HepG2 (cell line): ENCODE data around the gene PKMYT1. TPM values are rescaled to one million over a fixed set of nuclear protein-coding genes. Genes with fewer than 3 reads are reported as not detected.

Source experiments
- ARNT ChIP-seq: fragments of 450-650 bp; IDR thresholded peaks from 2 replicates; pipeline ENCODE4 v1.6.1; 2017
- ATF1 ChIP-seq: IDR thresholded peaks from 2 replicates; pipeline ENCODE4 v1.6.1; 2016; ENCODE audit warnings: mild to moderate bottlenecking, control low read depth
- CHD2 ChIP-seq: IDR thresholded peaks from 2 replicates; pipeline ENCODE4 v1.6.1; 2011; ENCODE audit warnings: low read depth, low read length, improper control_type of control experiment
- ELF3 ChIP-seq: IDR thresholded peaks from 2 replicates; pipeline ENCODE4 v1.6.1; 2016; ENCODE audit warnings: missing genetic modification reagents, missing compliant biosample characterization
- ELF4 ChIP-seq: sonication (generic); formaldehyde crosslinking; IDR thresholded peaks from 2 replicates; pipeline ENCODE4 v1.5.0; 2020; ENCODE audit warnings: missing genetic modification reagents, mild to moderate bottlenecking, moderate library complexity, borderline replicate concordance
- HOXA3 ChIP-seq: sonication (generic); formaldehyde crosslinking; IDR thresholded peaks from 2 replicates; pipeline ENCODE4 v1.5.0; 2020; ENCODE audit warnings: missing genetic modification reagents
- KDM3A ChIP-seq: IDR thresholded peaks from 2 replicates; pipeline ENCODE4 v1.6.1; 2018; ENCODE audit warnings: low read depth, missing compliant biosample characterization
- SALL2 ChIP-seq: sonication (generic); formaldehyde crosslinking; IDR thresholded peaks from 2 replicates; pipeline ENCODE4 v1.8.1; 2023; ENCODE audit warnings: mild to moderate bottlenecking, missing genetic modification reagents, inconsistent platforms
- SIX1 ChIP-seq: sonication (generic); formaldehyde crosslinking; IDR thresholded peaks from 2 replicates; pipeline ENCODE4 v1.4.0; 2020; ENCODE audit warnings: missing genetic modification reagents, borderline replicate concordance
- TRAFD1 ChIP-seq: sonication (generic); formaldehyde crosslinking; IDR thresholded peaks from 2 replicates; pipeline ENCODE4 v1.5.1; 2020; ENCODE audit warnings: missing genetic modification reagents, mild to moderate bottlenecking, borderline replicate concordance
- U2AF2 ChIP-seq: fragments of 200-400 bp; formaldehyde crosslinking; IDR thresholded peaks from 2 replicates; pipeline ENCODE4 v1.6.1; 2017; ENCODE audit warnings: low read depth, mild to moderate bottlenecking, low read length
- ZBTB39 ChIP-seq: sonication (generic); formaldehyde crosslinking; IDR thresholded peaks from 2 replicates; pipeline ENCODE4 v1.5.0; 2020; ENCODE audit warnings: missing genetic modification reagents
- ZEB1 ChIP-seq: IDR thresholded peaks from 2 replicates; pipeline ENCODE4 v1.6.1; 2012; ENCODE audit warnings: mild to moderate bottlenecking, low read depth, inconsistent platforms; ENCODE audit not compliant: insufficient replicate concordance
- ZNF333 ChIP-seq: sonication (generic); formaldehyde crosslinking; IDR thresholded peaks from 2 replicates; pipeline ENCODE4 v1.4.0; 2020; ENCODE audit warnings: mild to moderate bottlenecking, missing genetic modification reagents, borderline replicate concordance
- ZNF354B ChIP-seq: sonication (generic); formaldehyde crosslinking; IDR thresholded peaks from 2 replicates; pipeline ENCODE4 v1.8.0; 2022; ENCODE audit warnings: mild to moderate bottlenecking, missing genetic modification reagents
- ZNF557 ChIP-seq: sonication (generic); formaldehyde crosslinking; IDR thresholded peaks from 2 replicates; pipeline ENCODE4 v1.4.0; 2020; ENCODE audit warnings: missing genetic modification reagents
- ZNF614 ChIP-seq: IDR thresholded peaks from 2 replicates; pipeline ENCODE4 v1.6.1; 2018; ENCODE audit warnings: missing biosample characterization, missing genetic modification reagents, inconsistent platforms, borderline replicate concordance
- ZNF616 ChIP-seq: sonication (generic); formaldehyde crosslinking; IDR thresholded peaks from 2 replicates; pipeline ENCODE4 v1.5.0; 2020; ENCODE audit warnings: low read depth, mild to moderate bottlenecking, missing genetic modification reagents
- ZNF619 ChIP-seq: sonication (generic); formaldehyde crosslinking; IDR thresholded peaks from 2 replicates; pipeline ENCODE4 v1.4.0; 2020; ENCODE audit warnings: mild to moderate bottlenecking, missing genetic modification reagents
- ZNF703 ChIP-seq: sonication (generic); formaldehyde crosslinking; IDR thresholded peaks from 2 replicates; pipeline ENCODE4 v1.5.1; 2020; ENCODE audit warnings: missing genetic modification reagents, mild to moderate bottlenecking, moderate library complexity, borderline replicate concordance
- ZNF777 ChIP-seq: sonication (generic); formaldehyde crosslinking; IDR thresholded peaks from 2 replicates; pipeline ENCODE4 v1.4.0; 2020; ENCODE audit warnings: missing genetic modification reagents
- polyA plus RNA-seq, 8 experiments: library from polyadenylated mRNA; depleted of rRNA in 3 of 8; stranded (reverse) in 7 of 8; unstranded in 1 of 8; fragments of >200 nt; fragmentation: Illumina TruSeq in 4 of 8; extraction: Trizol in 4 of 8; gene quantifications; 2 replicates each; pipeline versions ENCODE4 v1.2.1 to v1.2.3, GENCODE V29; 2011 to 2016; ENCODE audit warnings: low read depth in 4 of 8, missing spikeins in 1 of 8, mixed read lengths in 1 of 8; ENCODE audit not compliant: insufficient read depth in 1 of 8
- total RNA-seq, 5 experiments: library from RNA; depleted of rRNA; stranded (reverse); fragments of >200 nt; fragmentation: Illumina TruSeq; extraction: Trizol; gene quantifications; 2 replicates each; pipeline ENCODE4 v1.2.3, GENCODE V29; 2016; ENCODE audit warnings: low read depth in 1 of 5
- TF ChIP-seq, protein P1 (sequence below): sonication (generic); formaldehyde crosslinking; IDR thresholded peaks from 2 replicates; pipeline ENCODE4 v1.9.0; 2022; ENCODE audit warnings: missing genetic modification reagents, mild to moderate bottlenecking, borderline replicate concordance
- TF ChIP-seq, protein P2 (sequence below): sonication (generic); formaldehyde crosslinking; IDR thresholded peaks from 2 replicates; pipeline ENCODE4 v1.4.0; 2020; ENCODE audit warnings: mild to moderate bottlenecking, missing genetic modification reagents

The PKMYT1 gene
- total and polyA plus RNA-seq, 2 of the 13 experiments (the other 11 are each of a cell fraction or from before 2014, with no cell fraction given) = 7.0 to 27.8 TPM

- TF ChIP-seq, protein P1, sequence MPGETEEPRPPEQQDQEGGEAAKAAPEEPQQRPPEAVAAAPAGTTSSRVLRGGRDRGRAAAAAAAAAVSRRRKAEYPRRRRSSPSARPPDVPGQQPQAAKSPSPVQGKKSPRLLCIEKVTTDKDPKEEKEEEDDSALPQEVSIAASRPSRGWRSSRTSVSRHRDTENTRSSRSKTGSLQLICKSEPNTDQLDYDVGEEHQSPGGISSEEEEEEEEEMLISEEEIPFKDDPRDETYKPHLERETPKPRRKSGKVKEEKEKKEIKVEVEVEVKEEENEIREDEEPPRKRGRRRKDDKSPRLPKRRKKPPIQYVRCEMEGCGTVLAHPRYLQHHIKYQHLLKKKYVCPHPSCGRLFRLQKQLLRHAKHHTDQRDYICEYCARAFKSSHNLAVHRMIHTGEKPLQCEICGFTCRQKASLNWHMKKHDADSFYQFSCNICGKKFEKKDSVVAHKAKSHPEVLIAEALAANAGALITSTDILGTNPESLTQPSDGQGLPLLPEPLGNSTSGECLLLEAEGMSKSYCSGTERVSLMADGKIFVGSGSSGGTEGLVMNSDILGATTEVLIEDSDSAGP = peak; percentile 64
- TF ChIP-seq CHD2 = no peak
- TF ChIP-seq SIX1 = no peak
- TF ChIP-seq ZNF614 (CRISPR knock-in tag) = no peak
- TF ChIP-seq ZNF333 (CRISPR knock-in tag) = 0 out of 2 replicates have a peak, but pooled peaks have one; percentile 67
- peak; percentile 67; the same call in 1 of the 2 replicates for TF ChIP-seq ZNF777 (CRISPR knock-in tag)
- TF ChIP-seq ZNF619 (CRISPR knock-in tag) = peak; percentile 45
- TF ChIP-seq KDM3A = 0 out of 2 replicates have a peak, but pooled peaks have one; percentile 8
- TF ChIP-seq ELF4 (CRISPR knock-in tag) = peak; percentile 69; the same call in 1 of the 2 replicates
- TF ChIP-seq ZEB1 = no peak
- TF ChIP-seq SALL2 (CRISPR knock-in tag) = no peak
- no peak for TF ChIP-seq ARNT
- TF ChIP-seq U2AF2 = no peak
- TF ChIP-seq HOXA3 (CRISPR knock-in tag) = peak; percentile 57
- TF ChIP-seq ZNF557 (CRISPR knock-in tag) = no peak
- TF ChIP-seq ZBTB39 (CRISPR knock-in tag) = 0 out of 2 replicates have a peak, but pooled peaks have one; percentile 26
- no peak for TF ChIP-seq ATF1
- no peak for TF ChIP-seq ZNF354B
- no peak for TF ChIP-seq TRAFD1 (CRISPR knock-in tag)
- TF ChIP-seq ZNF703 (CRISPR knock-in tag) = no peak; the same call in 1 of the 2 replicates
- TF ChIP-seq, protein P2, sequence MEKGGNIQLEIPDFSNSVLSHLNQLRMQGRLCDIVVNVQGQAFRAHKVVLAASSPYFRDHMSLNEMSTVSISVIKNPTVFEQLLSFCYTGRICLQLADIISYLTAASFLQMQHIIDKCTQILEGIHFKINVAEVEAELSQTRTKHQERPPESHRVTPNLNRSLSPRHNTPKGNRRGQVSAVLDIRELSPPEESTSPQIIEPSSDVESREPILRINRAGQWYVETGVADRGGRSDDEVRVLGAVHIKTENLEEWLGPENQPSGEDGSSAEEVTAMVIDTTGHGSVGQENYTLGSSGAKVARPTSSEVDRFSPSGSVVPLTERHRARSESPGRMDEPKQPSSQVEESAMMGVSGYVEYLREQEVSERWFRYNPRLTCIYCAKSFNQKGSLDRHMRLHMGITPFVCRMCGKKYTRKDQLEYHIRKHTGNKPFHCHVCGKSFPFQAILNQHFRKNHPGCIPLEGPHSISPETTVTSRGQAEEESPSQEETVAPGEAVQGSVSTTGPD = no peak
- TF ChIP-seq ZNF616 (CRISPR knock-in tag) = peak; percentile 77
- peak; percentile 30; the same call in 1 of the 2 replicates for TF ChIP-seq ELF3 (CRISPR knock-in tag)
Observed at GRCh38 chr16:2980227-2981176, at the start of gene PKMYT1 (continued).
